ENCODE measurements around the gene TSPAN5.

DNA sequence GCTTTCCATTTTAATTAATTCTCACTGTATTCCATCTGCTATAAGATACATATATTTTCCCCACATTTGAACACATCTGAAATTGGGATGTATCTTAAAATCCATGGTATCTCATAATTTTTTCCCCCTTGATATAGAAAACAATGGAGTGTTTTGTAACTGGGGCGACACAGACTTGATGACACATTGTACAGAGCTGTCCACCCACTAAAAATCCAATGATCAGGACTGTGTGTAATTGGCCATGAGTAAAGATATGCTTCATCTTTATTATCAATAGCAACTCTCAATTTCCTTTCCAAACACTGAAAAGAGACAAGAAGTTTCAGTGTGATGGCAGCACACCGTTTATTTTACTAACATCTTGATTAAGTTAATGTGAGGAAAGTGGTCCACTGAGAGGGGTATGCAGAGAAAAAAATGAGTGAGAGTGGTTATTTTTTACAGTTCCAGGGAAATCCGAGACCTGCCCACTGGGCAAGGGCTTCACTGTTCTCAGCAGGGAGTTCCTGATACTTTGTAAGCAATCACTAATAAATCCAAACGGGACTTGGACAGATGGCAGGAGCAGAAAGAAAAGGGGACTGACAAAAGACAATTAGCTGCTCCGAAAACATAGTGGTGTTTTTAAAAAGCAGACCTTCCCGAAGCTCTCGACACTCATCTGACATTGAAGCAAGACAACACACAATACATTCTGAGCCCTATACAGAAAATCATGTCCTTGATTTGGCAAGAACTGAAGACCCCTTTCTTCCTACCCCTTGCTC, 149.4 kb downstream of the TSPAN5 start:
- TF ChIP-seq, protein P1, sequence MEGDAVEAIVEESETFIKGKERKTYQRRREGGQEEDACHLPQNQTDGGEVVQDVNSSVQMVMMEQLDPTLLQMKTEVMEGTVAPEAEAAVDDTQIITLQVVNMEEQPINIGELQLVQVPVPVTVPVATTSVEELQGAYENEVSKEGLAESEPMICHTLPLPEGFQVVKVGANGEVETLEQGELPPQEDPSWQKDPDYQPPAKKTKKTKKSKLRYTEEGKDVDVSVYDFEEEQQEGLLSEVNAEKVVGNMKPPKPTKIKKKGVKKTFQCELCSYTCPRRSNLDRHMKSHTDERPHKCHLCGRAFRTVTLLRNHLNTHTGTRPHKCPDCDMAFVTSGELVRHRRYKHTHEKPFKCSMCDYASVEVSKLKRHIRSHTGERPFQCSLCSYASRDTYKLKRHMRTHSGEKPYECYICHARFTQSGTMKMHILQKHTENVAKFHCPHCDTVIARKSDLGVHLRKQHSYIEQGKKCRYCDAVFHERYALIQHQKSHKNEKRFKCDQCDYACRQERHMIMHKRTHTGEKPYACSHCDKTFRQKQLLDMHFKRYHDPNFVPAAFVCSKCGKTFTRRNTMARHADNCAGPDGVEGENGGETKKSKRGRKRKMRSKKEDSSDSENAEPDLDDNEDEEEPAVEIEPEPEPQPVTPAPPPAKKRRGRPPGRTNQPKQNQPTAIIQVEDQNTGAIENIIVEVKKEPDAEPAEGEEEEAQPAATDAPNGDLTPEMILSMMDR (conservative IDR thresholded peaks at IDR 0.05; ENCODE audit: low read depth, low read length): no peak
- no peak for TF ChIP-seq EZH2 (IDR thresholded peaks at IDR 0.05; ENCODE audit: low read length, unreplicated experiment)
